ENCODE measurements around the gene EZH2. TPM values are rescaled to one million over a fixed set of nuclear protein-coding genes. Genes with fewer than 3 reads are reported as not detected.

Gene EZH2
- total and polyA plus RNA-seq, 2 donors (not counting 3 experiments of a cell fraction or from before 2014, with no cell fraction given) = 16.9 to 33.4 TPM

DNA sequence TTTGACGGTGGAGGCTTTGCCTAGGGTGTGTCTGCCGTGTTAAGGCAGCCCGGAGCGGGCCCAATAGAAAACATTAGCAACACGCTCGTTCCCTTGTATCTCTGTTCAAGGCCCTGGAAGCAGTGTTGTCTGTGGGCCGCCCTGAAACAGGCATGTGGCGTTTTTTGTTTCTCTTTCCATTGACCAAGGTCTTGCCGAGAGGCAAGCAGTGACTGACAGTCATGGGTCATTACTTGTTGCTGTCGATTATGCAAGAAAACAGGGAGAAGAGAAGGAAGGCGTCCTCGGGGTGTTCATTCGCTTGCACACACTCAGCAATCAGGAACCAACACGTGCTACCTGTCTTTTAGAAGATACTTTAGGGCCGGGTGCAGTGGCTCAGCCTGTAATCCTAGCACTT is 92.5 kb downstream of the EZH2 start:
- TSS peak; percentile 5 for BruUV-seq (replicated peaks)
- no peak overlapping the region for H3K27ac ChIP-seq (ENCODE audit: insufficient read depth, low read depth, low read length)

DNA sequence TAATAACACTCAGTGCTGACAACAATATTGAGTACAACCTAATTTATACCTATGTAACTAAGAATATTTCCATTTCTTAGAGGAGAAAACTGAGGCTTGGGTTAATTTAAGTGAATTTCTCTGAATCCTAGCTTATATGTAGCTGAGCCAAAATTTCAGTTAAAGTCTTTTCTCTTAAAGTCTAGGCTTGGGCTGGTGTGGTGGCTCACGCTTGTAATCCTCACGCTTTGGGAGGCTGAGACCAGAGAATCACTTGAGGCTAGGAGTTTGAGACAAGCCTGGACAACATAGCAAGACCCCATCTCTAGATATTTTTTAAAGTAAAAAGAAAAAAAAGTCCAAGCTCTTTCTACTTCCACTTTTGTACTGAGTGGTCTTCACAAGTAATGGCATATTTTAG is 93.2 kb downstream of the EZH2 start:
- intact Hi-C loops (cut with micrococcal nuclease) = no loop called here

More for the DNA sequence above, 92.5 kb downstream of the EZH2 start:
- no peaks in the 10 kb centered on the region for H3K9me1 ChIP-seq (replicated peaks; ENCODE audit: control insufficient read depth, extremely low read depth, insufficient read depth, low read length)
- H3K79me2 ChIP-seq (ENCODE audit: control insufficient read depth, insufficient read depth, low read length) = no peaks in the 10 kb centered on the region
- intact Hi-C loops (cut with micrococcal nuclease) = no loop called here
- H3K4me3 ChIP-seq (replicated peaks in 1 of 3; ENCODE audit: insufficient read depth in 1 of 3, low read depth in 1 of 3, low read length in 3 of 3) = no peak overlapping the region
- CTCF ChIA-PET = interaction anchor here (0.7 kb wide), 1 partner anchor 31 kb away, joined by 3 read pairs; no protein-coding TSS in a partner anchor
- H3K4me2 ChIP-seq (ENCODE audit: insufficient read depth, low read length) = no peak overlapping the region
- POLR2A ChIA-PET = no interaction called here
- no peak overlapping the region for H2AFZ ChIP-seq (ENCODE audit: low read depth, low read length)
- no peaks in the 10 kb centered on the region for H3K27me3 ChIP-seq (ENCODE audit: control insufficient read depth in 2 of 2, insufficient read depth in 2 of 2, low read length in 2 of 2)
- H3K9ac ChIP-seq (replicated peaks; ENCODE audit: extremely low read depth, insufficient read depth, low read length) = no peak overlapping the region
- no peaks in the 10 kb centered on the region for H3K9me3 ChIP-seq (replicated peaks; ENCODE audit: control insufficient read depth, insufficient read depth, low read length)
- H3K36me3 ChIP-seq (ENCODE audit: control insufficient read depth in 2 of 2, extremely low read depth in 1 of 2, insufficient read depth in 2 of 2, low read length in 2 of 2) = peaks cover 23 to 32% of the 10 kb centered on the region in 2 experiments
- H3K4me1 ChIP-seq (ENCODE audit: control insufficient read depth, extremely low read depth, insufficient read depth, low read length) = no peaks in the 10 kb centered on the region
- H4K20me1 ChIP-seq (replicated peaks; ENCODE audit: control insufficient read depth, extremely low read depth, insufficient read depth, low read length) = no peaks in the 10 kb centered on the region
- DNase-seq (ENCODE audit: low read depth, low spot score) (no peak), FAIRE-seq (no peak)
- dilution Hi-C loops (cut with MboI; ENCODE audit: extremely low pct_ligation_motif_present, low sequenced_read_pairs) = no loop called here
- TF ChIP-seq EZH2 (IDR thresholded peaks at IDR 0.05; ENCODE audit: borderline replicate concordance, low read depth, low read length, severe bottlenecking) (no peak), FOS (IDR thresholded peaks at IDR 0.05; ENCODE audit: borderline replicate concordance, insufficient read depth, low read length) (no peak), GATA2 (IDR thresholded peaks at IDR 0.05; ENCODE audit: insufficient read depth, insufficient read length, low read depth, low read length) (no peak)
- TF ChIP-seq, protein P1, sequence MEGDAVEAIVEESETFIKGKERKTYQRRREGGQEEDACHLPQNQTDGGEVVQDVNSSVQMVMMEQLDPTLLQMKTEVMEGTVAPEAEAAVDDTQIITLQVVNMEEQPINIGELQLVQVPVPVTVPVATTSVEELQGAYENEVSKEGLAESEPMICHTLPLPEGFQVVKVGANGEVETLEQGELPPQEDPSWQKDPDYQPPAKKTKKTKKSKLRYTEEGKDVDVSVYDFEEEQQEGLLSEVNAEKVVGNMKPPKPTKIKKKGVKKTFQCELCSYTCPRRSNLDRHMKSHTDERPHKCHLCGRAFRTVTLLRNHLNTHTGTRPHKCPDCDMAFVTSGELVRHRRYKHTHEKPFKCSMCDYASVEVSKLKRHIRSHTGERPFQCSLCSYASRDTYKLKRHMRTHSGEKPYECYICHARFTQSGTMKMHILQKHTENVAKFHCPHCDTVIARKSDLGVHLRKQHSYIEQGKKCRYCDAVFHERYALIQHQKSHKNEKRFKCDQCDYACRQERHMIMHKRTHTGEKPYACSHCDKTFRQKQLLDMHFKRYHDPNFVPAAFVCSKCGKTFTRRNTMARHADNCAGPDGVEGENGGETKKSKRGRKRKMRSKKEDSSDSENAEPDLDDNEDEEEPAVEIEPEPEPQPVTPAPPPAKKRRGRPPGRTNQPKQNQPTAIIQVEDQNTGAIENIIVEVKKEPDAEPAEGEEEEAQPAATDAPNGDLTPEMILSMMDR (IDR thresholded peaks at IDR 0.05; ENCODE audit: extremely low read depth in 1 of 2, insufficient read depth in 1 of 2, low read depth in 1 of 2, low read length in 2 of 2) = no peak

More for the DNA sequence above, 93.2 kb downstream of the EZH2 start:
- no peak overlapping the region for H2AFZ ChIP-seq (ENCODE audit: low read depth, low read length)
- ChIA-PET CTCF (interaction anchor here (0.7 kb wide), 1 partner anchor 32 kb away, joined by 3 read pairs; no protein-coding TSS in a partner anchor), POLR2A (no interaction called here)
- no peaks in the 10 kb centered on the region for H3K79me2 ChIP-seq (ENCODE audit: control insufficient read depth, insufficient read depth, low read length)
- H3K9me1 ChIP-seq (replicated peaks; ENCODE audit: control insufficient read depth, extremely low read depth, insufficient read depth, low read length) = no peaks in the 10 kb centered on the region
- H3K36me3 ChIP-seq (ENCODE audit: control insufficient read depth in 2 of 2, extremely low read depth in 1 of 2, insufficient read depth in 2 of 2, low read length in 2 of 2) = peaks cover 23 to 31% of the 10 kb centered on the region in 2 experiments
- H3K27me3 ChIP-seq (ENCODE audit: control insufficient read depth in 2 of 2, insufficient read depth in 2 of 2, low read length in 2 of 2) = no peaks in the 10 kb centered on the region
- TF ChIP-seq, protein P2, sequence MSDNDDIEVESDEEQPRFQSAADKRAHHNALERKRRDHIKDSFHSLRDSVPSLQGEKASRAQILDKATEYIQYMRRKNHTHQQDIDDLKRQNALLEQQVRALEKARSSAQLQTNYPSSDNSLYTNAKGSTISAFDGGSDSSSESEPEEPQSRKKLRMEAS (IDR thresholded peaks at IDR 0.05; ENCODE audit: insufficient read depth, insufficient read length) = no peak
- TF ChIP-seq POLR2A (IDR thresholded peaks at IDR 0.05; ENCODE audit: low read depth, low read length) (no peak), GATA2 (IDR thresholded peaks at IDR 0.05; ENCODE audit: insufficient read depth, insufficient read length, low read depth, low read length) (no peak), EZH2 (IDR thresholded peaks at IDR 0.05; ENCODE audit: borderline replicate concordance, low read depth, low read length, severe bottlenecking) (no peak), FOS (IDR thresholded peaks at IDR 0.05; ENCODE audit: borderline replicate concordance, insufficient read depth, low read length) (no peak)
- no peaks in the 10 kb centered on the region for H3K4me1 ChIP-seq (ENCODE audit: control insufficient read depth, extremely low read depth, insufficient read depth, low read length)
- H3K9me3 ChIP-seq (replicated peaks; ENCODE audit: control insufficient read depth, insufficient read depth, low read length) = no peaks in the 10 kb centered on the region
- no peak overlapping the region for H3K9ac ChIP-seq (replicated peaks; ENCODE audit: extremely low read depth, insufficient read depth, low read length)
- no TSS peak for BruUV-seq (replicated peaks)
- FAIRE-seq (no peak), DNase-seq (ENCODE audit: low read depth, low spot score) (no peak)
- dilution Hi-C loops (cut with MboI; ENCODE audit: extremely low pct_ligation_motif_present, low sequenced_read_pairs) = no loop called here
- no peaks in the 10 kb centered on the region for H4K20me1 ChIP-seq (replicated peaks; ENCODE audit: control insufficient read depth, extremely low read depth, insufficient read depth, low read length)
- no peak overlapping the region for H3K4me2 ChIP-seq (ENCODE audit: insufficient read depth, low read length)
- H3K4me3 ChIP-seq (replicated peaks in 1 of 3; ENCODE audit: insufficient read depth in 1 of 3, low read depth in 1 of 3, low read length in 3 of 3) = no peak overlapping the region
- H3K27ac ChIP-seq (ENCODE audit: insufficient read depth, low read depth, low read length) = no peak overlapping the region
